HPDE6-E6E7 (cell line): Measurements from ENCODE around the gene H6PD.

Experiments
- DNase-seq: peaks from one replicate; pipeline ENCODE4 v3.0.0; 2011; ENCODE audit warnings: missing footprints; ENCODE audit errors: extremely low spot score

Gene H6PD

DNA sequence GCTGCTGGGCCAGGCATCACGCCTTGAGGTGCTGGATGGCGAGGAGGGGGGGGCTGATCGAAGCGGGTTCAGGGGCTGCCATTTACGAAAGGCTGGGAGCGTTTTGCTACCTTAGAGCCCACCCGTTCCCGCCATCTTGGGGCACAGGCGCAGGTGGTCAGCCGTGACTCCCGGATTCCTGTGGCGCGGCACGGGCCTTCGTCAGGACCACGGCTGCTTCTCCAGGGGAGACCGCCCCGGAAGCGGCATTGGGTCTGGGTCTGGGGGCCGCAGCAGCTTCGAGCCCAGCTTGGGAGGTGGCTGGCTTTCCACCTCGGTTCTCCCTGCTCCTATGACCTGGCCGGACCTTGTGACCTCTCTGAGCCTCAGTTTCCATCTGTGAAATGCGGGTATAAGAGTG is 81.9 kb downstream of the H6PD start:
- DNase-seq, result no peak

DNA sequence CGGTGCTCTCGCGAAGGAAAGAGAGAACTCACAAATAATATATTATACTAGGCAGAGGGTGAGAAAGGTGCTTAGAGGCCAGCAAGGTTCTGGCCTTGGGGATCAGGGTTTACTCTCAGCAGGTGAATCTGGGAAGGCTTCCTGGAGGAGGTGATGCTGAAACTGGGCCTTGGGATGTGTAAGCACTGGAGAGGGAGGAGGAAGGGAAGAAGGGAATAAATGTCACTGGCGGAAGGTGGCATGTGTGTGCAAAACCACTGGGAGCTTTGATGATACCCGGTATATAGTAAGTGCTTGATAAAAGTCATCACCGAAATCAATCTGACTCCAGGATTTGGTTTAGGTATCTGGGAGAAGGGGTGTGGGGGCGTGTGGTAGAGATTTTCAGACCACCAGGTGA is 82.5 kb downstream of the H6PD start:
- DNase-seq, result no peak

DNA sequence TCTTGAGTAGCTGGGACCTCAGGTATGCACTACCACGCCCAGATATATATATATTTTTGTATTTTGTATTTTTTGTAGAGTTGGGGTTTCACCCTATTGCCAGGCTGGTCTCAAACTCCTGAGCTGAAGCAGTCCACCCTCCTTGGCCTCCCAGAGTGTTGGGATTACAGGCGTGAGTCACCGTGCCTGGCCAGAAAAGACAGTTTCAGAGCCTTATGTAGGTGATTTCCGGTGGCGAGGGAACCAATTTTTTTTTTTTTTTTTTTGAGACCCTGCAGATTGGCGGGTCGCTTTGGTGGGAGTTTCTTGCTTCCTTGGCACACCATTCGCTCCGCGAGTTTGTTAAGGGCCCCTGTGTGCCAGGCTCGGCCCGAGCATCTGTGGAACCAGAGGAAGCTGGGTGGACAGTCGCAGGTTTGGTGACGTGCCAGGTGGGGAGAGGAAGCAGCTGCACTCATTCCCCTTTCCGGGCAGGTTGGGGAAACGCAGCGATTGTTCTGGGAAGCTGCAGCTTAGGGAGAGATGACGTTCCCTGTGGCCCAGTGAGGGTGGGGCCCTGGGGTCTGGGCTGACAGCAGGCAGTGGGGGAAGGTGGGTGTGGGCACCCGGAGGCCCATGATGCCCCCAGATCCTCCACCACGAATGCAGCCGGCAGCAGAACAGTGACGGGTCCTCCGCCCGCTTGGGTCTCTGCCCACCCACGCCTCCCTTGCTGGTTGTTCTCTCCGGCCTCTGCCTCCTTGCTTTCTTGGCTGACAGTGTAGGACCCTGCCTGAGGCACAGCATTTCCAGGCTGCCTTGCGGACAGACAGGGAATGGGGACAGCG is 83.2 kb downstream of the H6PD start:
- no peak for DNase-seq

DNA sequence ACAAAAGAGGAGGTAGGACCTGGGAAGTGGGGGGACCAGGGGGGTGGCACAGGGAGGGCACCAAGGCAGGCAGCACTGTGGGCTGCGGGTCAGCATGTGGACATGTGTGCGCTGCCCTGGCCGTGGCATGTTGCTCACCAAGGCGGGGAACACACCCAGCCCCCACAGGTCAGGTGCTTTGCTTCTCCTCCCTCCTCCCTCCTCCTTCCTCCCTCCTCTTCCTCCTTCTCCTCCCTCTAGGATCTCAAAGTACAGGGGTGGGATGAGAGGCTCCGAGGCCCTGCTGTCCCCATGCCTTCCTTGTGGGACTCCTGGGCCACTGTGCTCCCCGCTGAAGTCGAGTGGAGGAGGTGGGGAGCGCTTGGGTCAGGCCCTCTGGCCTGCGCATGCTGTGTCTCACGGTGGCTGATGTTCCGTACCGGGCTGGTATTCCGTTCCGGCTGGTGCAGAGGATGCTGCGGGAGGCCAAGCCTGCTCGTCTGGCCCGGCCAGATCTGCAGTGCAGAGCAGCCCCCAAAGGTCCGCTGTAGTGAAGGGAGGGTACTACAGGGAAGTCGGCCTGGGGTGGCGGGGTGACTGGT is 84.7 kb downstream of the H6PD start:
- DNase-seq, result no peak

DNA sequence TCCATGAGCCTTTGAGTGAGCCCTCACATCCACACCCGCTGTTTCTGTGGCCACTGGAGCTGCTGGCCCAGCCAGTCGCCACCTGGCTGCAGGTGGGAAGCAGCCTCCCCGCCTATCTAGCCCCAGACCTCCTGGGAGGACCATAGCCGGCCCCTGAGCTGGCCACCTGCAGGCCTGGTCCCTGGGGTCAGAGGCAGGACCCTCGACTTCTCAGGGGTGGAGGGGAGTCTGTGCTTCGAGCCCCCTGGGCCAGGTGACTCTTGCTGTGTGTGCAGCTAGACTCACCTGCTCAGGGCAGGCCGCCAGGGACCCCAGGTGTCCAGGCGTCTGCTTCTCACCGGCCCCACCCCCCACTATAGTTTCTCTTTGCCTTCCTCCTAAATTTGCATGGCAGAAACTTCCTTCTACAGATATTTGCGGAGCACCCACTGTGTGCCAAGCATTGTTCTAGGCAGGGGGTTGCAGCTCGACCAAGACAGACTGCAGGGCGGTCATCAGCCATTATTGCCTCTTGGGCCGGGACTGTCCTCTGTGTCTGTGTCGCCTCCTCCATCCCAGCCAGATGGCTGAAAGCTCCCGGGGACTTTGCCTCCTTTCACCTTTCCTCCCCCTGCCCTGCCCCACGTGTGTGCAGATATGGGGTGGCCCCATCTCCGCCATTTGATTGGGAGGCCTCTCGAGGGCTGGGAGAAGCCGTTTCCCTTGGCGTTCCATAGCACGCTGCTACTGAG is 85.4 kb downstream of the H6PD start:
- DNase-seq, result no peak
